ENCODE results near the gene POLG2. TPM values are rescaled to one million over a fixed set of nuclear protein-coding genes. Genes with fewer than 3 reads are reported as not detected.

The POLG2 gene
- total and polyA plus RNA-seq, 9 of the 15 experiments (the other 6 are each of a cell fraction or from before 2014, with no cell fraction given), result 13.4 to 44.8 (median 37.0) TPM

DNA sequence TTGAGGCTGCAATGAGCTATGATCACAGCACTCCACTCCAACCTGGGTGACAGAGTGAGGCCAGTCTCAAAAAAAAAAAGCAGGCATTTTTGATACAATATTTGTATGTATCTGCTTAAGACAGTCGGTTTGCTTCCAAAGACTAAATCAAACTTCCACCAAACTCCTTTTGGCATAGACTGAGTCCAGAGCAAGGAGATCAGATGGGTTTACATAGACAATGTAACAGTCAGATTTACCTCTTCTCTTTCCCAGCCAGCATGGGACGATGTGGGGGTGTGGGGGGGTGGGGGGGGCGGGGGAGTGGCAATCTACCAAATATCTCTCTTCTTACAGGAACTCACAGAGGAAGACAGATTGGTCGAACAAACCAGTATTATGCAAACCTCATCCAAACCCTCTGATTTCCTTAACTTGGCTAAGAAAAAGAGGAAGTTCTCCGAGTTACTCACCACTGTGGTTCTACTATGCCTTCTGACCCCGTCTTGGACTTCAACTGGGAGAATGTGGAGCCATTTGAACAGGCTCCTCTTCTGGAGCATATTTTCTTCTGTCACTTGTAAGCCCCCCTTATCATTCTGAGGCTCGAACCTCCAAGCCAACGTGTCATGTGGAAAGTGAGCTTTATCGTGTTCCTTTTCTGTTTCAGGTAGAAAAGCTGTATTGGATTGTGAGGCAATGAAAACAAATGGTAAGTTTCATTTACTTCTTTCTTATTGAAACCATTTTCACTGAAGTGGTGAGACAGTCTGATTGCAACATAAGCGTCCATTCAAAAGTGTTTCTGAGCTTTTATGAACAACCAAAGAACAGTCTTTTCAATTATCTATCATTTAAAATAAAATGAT is 48.0 kb downstream of the POLG2 start, which contains the start of gene MILR1 (continued):
- TF ChIP-seq ZNF263 (CRISPR knock-in tag; IDR thresholded peaks at IDR 0.05; ENCODE audit: borderline replicate concordance) (no peak), CCNT2 (IDR thresholded peaks at IDR 0.05; ENCODE audit: borderline replicate concordance, extremely low read depth, insufficient read length, low read depth, low read length) (peak; percentile 37), NONO (IDR thresholded peaks at IDR 0.05; ENCODE audit: low read depth in 2 of 2, low read length in 1 of 2) (no peak), TEAD4 (IDR thresholded peaks at IDR 0.05; ENCODE audit: low read length) (peak; percentile 55), TEAD4 (CRISPR knock-in tag; IDR thresholded peaks at IDR 0.05; ENCODE audit: borderline replicate concordance) (no peak), SAP30 (IDR thresholded peaks at IDR 0.05; ENCODE audit: borderline replicate concordance, insufficient read depth, low read depth, low read length, poor library complexity, severe bottlenecking) (no peak), RAD21 (CRISPR knock-in tag; conservative IDR thresholded peaks at IDR 0.05 in 1 of 2, IDR thresholded peaks at IDR 0.05 in 1 of 2) (no peak), KDM4B (IDR thresholded peaks at IDR 0.05; ENCODE audit: borderline replicate concordance in 2 of 2, low read depth in 1 of 2) (no peak), KLF16 (IDR thresholded peaks at IDR 0.05) (no peak), STAT5B (CRISPR knock-in tag; IDR thresholded peaks at IDR 0.05) (no peak), RBM25 (IDR thresholded peaks at IDR 0.05; ENCODE audit: low read depth, low read length, severe bottlenecking) (no peak), ETV6 (IDR thresholded peaks at IDR 0.05; ENCODE audit: borderline replicate concordance in 1 of 2, low read depth in 2 of 2, low read length in 1 of 2) (peak in 1 of 2 experiments; percentile 31; a peak in 1 of 4 replicates), ETV6 (CRISPR knock-in tag; IDR thresholded peaks at IDR 0.05; ENCODE audit: borderline replicate concordance) (no peak), DDX20 (tag; IDR thresholded peaks at IDR 0.05; ENCODE audit: low read depth) (0 out of 2 replicates have a peak, but pooled peaks have one; percentile 50), DPF2 (IDR thresholded peaks at IDR 0.05) (peak; percentile 89), SMARCA5 (IDR thresholded peaks at IDR 0.05) (no peak)
- TF ChIP-seq, protein P1, sequence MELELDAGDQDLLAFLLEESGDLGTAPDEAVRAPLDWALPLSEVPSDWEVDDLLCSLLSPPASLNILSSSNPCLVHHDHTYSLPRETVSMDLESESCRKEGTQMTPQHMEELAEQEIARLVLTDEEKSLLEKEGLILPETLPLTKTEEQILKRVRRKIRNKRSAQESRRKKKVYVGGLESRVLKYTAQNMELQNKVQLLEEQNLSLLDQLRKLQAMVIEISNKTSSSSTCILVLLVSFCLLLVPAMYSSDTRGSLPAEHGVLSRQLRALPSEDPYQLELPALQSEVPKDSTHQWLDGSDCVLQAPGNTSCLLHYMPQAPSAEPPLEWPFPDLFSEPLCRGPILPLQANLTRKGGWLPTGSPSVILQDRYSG (tag; conservative IDR thresholded peaks at IDR 0.05; ENCODE audit: low read depth), result no peak
- TF ChIP-seq, protein P2, sequence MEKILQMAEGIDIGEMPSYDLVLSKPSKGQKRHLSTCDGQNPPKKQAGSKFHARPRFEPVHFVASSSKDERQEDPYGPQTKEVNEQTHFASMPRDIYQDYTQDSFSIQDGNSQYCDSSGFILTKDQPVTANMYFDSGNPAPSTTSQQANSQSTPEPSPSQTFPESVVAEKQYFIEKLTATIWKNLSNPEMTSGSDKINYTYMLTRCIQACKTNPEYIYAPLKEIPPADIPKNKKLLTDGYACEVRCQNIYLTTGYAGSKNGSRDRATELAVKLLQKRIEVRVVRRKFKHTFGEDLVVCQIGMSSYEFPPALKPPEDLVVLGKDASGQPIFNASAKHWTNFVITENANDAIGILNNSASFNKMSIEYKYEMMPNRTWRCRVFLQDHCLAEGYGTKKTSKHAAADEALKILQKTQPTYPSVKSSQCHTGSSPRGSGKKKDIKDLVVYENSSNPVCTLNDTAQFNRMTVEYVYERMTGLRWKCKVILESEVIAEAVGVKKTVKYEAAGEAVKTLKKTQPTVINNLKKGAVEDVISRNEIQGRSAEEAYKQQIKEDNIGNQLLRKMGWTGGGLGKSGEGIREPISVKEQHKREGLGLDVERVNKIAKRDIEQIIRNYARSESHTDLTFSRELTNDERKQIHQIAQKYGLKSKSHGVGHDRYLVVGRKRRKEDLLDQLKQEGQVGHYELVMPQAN (IDR thresholded peaks at IDR 0.05; ENCODE audit: borderline replicate concordance), result no peak
- TF ChIP-seq, protein P3, sequence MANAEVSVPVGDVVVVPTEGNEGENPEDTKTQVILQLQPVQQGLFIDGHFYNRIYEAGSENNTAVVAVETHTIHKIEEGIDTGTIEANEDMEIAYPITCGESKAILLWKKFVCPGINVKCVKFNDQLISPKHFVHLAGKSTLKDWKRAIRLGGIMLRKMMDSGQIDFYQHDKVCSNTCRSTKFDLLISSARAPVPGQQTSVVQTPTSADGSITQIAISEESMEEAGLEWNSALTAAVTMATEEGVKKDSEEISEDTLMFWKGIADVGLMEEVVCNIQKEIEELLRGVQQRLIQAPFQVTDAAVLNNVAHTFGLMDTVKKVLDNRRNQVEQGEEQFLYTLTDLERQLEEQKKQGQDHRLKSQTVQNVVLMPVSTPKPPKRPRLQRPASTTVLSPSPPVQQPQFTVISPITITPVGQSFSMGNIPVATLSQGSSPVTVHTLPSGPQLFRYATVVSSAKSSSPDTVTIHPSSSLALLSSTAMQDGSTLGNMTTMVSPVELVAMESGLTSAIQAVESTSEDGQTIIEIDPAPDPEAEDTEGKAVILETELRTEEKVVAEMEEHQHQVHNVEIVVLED (CRISPR knock-in tag; IDR thresholded peaks at IDR 0.05), result 0 out of 2 replicates have a peak, but pooled peaks have one; percentile 21
- TF ChIP-seq, protein P4, sequence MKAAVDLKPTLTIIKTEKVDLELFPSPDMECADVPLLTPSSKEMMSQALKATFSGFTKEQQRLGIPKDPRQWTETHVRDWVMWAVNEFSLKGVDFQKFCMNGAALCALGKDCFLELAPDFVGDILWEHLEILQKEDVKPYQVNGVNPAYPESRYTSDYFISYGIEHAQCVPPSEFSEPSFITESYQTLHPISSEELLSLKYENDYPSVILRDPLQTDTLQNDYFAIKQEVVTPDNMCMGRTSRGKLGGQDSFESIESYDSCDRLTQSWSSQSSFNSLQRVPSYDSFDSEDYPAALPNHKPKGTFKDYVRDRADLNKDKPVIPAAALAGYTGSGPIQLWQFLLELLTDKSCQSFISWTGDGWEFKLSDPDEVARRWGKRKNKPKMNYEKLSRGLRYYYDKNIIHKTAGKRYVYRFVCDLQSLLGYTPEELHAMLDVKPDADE (conservative IDR thresholded peaks at IDR 0.05; ENCODE audit: control insufficient read depth, low read depth, low read length), result no peak
